Measurements from ENCODE around the gene AXL.

- TF ChIP-seq CTCF (IDR thresholded peaks at IDR 0.05; ENCODE audit: borderline replicate concordance, extremely low read depth, low read length, poor library complexity, severe bottlenecking) (no peak), EZH2 (IDR thresholded peaks at IDR 0.05; ENCODE audit: borderline replicate concordance, low read depth, low read length, severe bottlenecking) (no peak)
Measured at GRCh38 chr19:41295499-41295898, 76.5 kb downstream of the AXL start.
